GM12865 (cell line): ENCODE data around the gene SZT2.
"Not testable (repeated sequence)": the region's sequence is repeated elsewhere in the genome, so short reads cannot be mapped to it uniquely, and the experiment has no call there.

ENCODE experiments used
- DNase-seq: peaks from one replicate; pipeline ENCODE4 v3.0.0; 2010; ENCODE audit warnings: low read depth
- H3K4me3 ChIP-seq: 2 replicates; pipeline ENCODE4 v1.5.1; 2011; ENCODE audit warnings: mild to moderate bottlenecking, low read depth, low read length, control low read depth
- CTCF ChIP-seq: IDR thresholded peaks from 2 replicates; pipeline ENCODE4 v1.5.1; 2011; ENCODE audit warnings: low read length, control low read depth, low read depth, inconsistent platforms; ENCODE audit not compliant: insufficient read depth; ENCODE audit errors: missing control alignments

Gene SZT2

GRCh38 chr1:43367026-43367903 lies 22.4 kb upstream of the SZT2 start:
- H3K4me3 ChIP-seq, result peak overlapping the region; percentile 70
- TF ChIP-seq CTCF, result no peak
- peak; percentile 39 for DNase-seq

DNA sequence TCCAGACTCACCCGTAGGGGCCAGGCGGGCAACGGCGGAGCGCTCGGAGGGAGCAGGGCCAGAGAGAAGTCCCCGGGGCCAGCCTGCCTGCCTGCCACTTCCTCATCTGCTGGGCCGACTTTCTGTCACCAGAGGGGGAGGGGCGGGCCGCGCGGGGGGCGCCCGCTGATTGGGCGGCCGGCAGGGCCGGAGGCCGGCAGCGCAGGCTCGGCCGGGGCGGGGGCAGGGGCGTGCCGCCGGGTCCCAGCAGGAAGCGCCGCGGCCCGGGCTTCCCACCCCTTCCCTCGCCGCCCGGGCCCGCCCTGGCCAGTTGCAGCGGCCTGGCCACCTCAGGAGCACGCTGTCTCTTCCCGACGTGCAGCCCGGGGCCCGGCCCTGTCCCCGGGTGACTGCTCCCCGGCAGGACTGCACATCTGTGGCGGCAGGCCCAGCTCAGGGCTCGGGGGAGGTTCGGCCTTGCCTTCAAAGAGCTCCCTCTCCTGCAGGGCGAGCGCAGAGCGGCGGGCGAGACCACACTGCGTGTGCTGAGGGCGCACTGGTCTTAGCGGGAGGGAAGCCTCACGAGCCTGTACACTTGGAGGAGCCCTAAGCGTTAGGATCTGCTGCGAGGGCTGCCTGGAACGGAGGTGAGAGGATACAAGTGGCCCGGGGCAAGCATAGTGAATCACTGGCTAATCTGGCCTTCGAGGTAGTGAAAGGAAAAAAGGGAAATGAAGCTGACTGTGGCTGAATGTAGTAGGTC lies 21.6 kb upstream of the SZT2 start, which contains the start of gene ELOVL1:
Gene ELOVL1, minus strand, starts transcription at position 108 of the 742 bp plus-strand sequence. CDS start 2,402 bp downstream, outside the sequence.
- peak; percentile 20 for TF ChIP-seq CTCF
- H3K4me3 ChIP-seq, result peak within 1 kb of the TSS; percentile 70
- peak; percentile 95 for DNase-seq

GRCh38 chr1:43368646-43369020 lies 21.1 kb upstream of the SZT2 start:
- peak overlapping the region; percentile 62 for H3K4me3 ChIP-seq
- no peak for TF ChIP-seq CTCF
- no peak for DNase-seq

- DNase-seq, result not testable (repeated sequence)
These were observed 19.9 kb upstream of the SZT2 start for GRCh38 chr1:43369779-43370178.

DNA sequence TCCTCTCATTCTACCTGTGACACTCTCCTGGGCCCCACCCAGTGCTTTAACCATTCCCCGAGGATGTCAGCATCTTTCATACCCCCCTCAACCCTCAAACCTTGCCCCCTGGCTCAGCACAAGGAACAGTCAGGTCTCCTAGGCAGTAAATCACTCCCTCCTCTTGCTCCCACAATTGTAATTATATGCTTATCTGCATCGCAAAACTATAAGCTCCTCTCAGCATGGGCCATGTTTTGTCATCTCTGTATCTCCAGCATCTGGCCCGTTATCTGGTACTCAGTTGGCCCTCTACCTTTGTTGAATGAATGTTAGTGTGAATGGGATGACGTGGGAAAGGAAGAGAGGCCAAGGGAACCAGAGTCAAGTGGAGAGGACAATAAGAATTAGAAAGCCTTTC lies 19.1 kb upstream of the SZT2 start:
- TF ChIP-seq CTCF, result no peak
- DNase-seq, result no peak
- H3K4me3 ChIP-seq, result no peak overlapping the region

More at GRCh38 chr1:43369779-43370178, 19.9 kb upstream of the SZT2 start:
- not testable (repeated sequence) for H3K4me3 ChIP-seq

GRCh38 chr1:43372172-43372571 lies 17.5 kb upstream of the SZT2 start:
- DNase-seq, result no peak
- no peak for TF ChIP-seq CTCF
- no peak overlapping the region for H3K4me3 ChIP-seq
